Activated CD8-positive, alpha-beta memory T cell treated with anti-CD3 and anti-CD28 coated beads, Interleukin-2, amount 50 U/mL, for 4 hours (primary cell): Measurements from ENCODE around the gene LAMP1.
"Not testable (repeated sequence)": the region's sequence is repeated elsewhere in the genome, so short reads cannot be mapped to it uniquely, and the experiment has no call there.

Experiments used
- DNase-seq: peaks from one replicate; pipeline ENCODE4 v3.0.0-alpha.2; 2020

Gene LAMP1

GRCh38 chr13:113357529-113357928 is 60.5 kb downstream of the LAMP1 start:
- DNase-seq: no peak

- DNase-seq: no peak
Measured at GRCh38 chr13:113358653-113359190, 61.7 kb downstream of the LAMP1 start.

- no peak for DNase-seq
Measured at GRCh38 chr13:113359571-113359970, 62.5 kb downstream of the LAMP1 start.

- no peak for DNase-seq
Measured at GRCh38 chr13:113360446-113360845, 63.4 kb downstream of the LAMP1 start.

DNA sequence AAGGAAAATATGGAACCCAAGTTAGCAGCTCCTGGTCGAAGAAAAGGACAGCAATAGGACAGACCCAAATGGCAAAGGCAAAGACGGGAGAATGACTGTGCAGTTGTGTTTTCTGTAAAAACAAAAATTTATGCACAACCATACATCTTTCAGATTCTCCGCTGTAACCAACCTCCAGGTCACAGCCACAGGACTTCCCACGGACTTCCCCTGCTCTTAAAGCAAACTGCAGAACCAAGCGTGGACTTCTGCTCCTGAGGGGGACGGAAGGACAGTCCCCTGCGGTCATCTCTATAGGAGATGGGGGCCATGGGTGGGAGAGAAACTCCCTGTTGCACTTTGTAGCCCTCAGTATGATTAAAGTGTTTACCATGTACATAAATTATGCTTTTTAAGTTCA is 64.4 kb downstream of the LAMP1 start:
- no peak for DNase-seq

GRCh38 chr13:113364311-113364889 is 67.4 kb downstream of the LAMP1 start:
- no peak for DNase-seq

GRCh38 chr13:113364901-113365582 is 68.0 kb downstream of the LAMP1 start:
- DNase-seq: no peak

GRCh38 chr13:113365583-113365970 is 68.5 kb downstream of the LAMP1 start:
- no peak for DNase-seq

DNA sequence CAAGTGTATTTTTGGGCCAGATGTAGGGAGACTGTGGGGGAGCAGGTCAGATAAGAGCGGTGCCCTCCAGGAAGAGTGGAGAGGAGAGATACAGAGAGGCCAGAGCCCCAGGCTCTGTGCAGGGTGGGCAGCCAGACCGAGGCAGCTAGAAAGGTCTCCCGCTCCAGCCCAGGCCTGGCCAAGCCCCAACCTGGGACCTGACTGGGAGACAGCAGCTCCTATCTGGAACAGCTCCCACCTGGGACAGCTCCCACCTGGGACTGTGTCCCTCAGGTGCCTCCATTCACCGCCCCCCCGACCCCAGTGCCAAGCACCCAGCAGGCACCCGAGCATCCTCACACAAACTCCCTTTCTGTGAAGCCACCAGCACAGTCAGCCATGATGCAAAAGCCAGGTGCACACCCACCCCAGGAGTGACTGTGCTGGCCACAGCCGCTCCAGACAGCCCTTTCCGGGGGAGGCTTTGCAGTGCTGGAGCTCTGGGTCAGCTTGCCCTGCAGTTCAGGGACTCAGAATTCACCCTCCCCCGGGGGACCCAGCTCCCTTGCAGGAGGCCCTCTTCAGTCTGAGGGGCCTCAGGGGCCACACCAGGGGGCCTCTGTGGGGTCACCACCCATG is 69.0 kb downstream of the LAMP1 start:
- no peak for DNase-seq

- DNase-seq: no peak
Measured at GRCh38 chr13:113367020-113367560, 70.1 kb downstream of the LAMP1 start.

DNA sequence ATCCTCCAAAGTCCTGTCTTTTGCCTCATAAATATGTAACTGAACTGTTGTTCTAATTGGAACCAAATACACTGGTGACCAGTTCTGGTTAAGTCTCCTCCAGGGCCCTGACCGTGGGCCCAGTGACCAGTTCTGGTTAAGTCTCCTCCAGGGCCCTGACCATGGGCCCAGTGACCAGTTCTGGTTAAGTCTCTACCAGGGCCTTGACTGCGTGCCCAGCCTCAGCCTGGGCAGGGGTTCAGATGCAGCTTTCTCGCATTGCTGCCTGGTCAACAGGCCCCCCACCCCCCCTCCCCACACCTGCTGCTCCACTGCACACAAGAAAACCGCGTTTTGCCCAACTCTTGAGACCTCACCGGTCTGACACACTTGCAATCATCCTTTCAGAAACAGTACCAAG is 70.7 kb downstream of the LAMP1 start:
- no peak for DNase-seq

GRCh38 chr13:113368353-113368752 is 71.3 kb downstream of the LAMP1 start:
- not testable (repeated sequence) for DNase-seq

DNA sequence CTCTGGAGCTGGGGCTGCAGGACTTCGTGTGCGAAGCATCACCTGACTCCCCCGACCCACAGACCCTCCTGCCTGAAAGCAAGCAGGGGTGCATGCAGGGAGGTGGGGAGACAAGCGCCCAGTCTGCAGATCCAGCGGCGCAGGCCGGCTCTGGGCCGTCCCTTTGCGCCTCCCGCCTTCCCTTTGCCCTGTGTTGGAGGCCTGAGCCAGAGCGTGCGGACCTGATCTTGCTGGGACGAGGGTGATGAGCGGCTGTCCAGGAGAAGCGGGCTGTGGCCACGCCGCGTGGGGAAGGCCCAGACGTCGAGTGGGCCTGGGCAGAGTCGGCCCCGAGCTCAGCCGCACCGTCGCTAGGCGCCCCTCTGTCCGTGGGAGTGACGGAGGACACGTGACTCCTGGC is 72.2 kb downstream of the LAMP1 start:
- no peak for DNase-seq

DNA sequence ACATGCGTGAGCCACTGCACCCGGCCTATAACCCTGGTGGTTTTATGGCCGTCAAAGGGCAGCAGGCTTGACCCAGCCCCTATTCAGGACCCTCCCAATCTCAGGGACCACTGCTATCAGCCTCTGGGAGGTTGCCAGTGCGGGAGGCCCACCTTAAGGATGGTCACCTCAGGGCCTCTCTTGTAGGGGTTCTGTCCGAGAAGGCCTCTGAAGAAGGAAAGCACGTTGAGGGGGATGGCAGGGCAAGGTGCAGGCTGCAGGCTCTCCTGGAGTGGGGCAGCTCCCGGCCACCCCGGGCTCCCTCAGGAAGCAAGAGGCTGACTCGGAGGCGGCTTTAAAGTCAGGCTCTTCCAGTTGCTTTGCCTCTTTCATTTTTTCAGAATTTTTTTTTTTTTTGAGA is 72.8 kb downstream of the LAMP1 start:
- no peak for DNase-seq

DNA sequence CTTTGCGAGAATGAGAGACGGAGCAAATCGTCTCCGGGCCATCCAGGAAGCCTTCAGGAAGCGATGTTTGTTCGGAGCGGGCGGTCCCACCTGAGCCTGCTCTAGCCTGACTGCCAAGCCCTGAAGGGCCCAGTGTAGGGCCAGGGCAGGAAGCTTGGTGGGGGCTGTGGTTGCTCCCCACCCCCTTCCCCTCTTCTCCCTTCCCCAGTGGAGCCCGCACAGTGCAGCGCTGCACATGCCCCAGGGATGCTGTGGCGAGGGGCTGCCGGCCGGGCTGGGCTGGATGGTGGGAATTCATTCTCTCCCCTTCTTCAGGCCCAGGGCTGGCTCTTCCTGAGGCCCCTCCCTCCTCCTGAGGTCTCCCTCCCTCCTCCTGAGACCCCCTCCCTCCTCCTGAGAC is 74.0 kb downstream of the LAMP1 start:
- no peak for DNase-seq

- not testable (repeated sequence) for DNase-seq
Measured at GRCh38 chr13:113371701-113372100, 74.7 kb downstream of the LAMP1 start.
